Activated B cell treated with CpG ODN at 0.5 μM for 24 hours (primary cell): Measurements from ENCODE around the gene DIS3L2. TPM values are rescaled to one million over a fixed set of nuclear protein-coding genes. Genes with fewer than 3 reads are reported as not detected.
"Not testable (repeated sequence)": the region's sequence is repeated elsewhere in the genome, so short reads cannot be mapped to it uniquely, and the experiment has no call there.

Source experiments
- ATAC-seq: fragments of 200-7000 bp; cut with Tn5 transposase; one replicate; pipeline ENCODE4 v1.10.0; 2021; ENCODE audit warnings: low read depth, mild to moderate bottlenecking, moderate library complexity
- CTCF ChIA-PET: fragments of 350-600 bp; sonication (Branson Sonifier 250); formaldehyde crosslinking; loops from one replicate; lab custom pipeline; 2021; ENCODE audit warnings: antibody characterized with exemption; lab: Charles Lee
- POLR2A ChIA-PET: fragments of 350-600 bp; sonication (Branson Sonifier 250); formaldehyde crosslinking; loops from one replicate; lab custom pipeline; 2021; ENCODE audit warnings: antibody characterized with exemption; lab: Charles Lee
- DNase-seq: peaks from one replicate; pipeline ENCODE4 v3.0.0; 2022
- H3K27ac Mint-ChIP-seq: one replicate; pipeline ENCODE4 v1.8.0; 2020; ENCODE audit warnings: mixed read lengths
- H3K27me3 Mint-ChIP-seq: one replicate; pipeline ENCODE4 v1.8.0; 2021; ENCODE audit warnings: mixed read lengths
- H3K36me3 Mint-ChIP-seq: one replicate; pipeline ENCODE4 v1.8.0; 2021; ENCODE audit warnings: low read depth, mixed read lengths
- H3K4me1 Mint-ChIP-seq: one replicate; pipeline ENCODE4 v1.8.0; 2021; ENCODE audit warnings: mixed read lengths
- H3K4me3 Mint-ChIP-seq: one replicate; pipeline ENCODE4 v1.8.0; 2020; ENCODE audit warnings: mild to moderate bottlenecking, mixed read lengths
- H3K9me3 Mint-ChIP-seq: one replicate; pipeline ENCODE4 v1.8.0; 2020; ENCODE audit warnings: mixed read lengths
- CTCF ChIP-seq: fragments of 200-600 bp; IDR thresholded peaks from one replicate; pipeline ENCODE4 v1.8.0; 2022; ENCODE audit warnings: antibody characterized with exemption, mild to moderate bottlenecking
- intact Hi-C: fragments of 100-400 bp; cut with micrococcal nuclease; formaldehyde crosslinking; loops from one replicate; pipeline ENCODE4 v1.15.1; 2024
- total RNA-seq: library from RNA; stranded (reverse); gene quantifications from 2 replicates; pipeline ENCODE4 v1.2.3, GENCODE V29; 2022

The DIS3L2 gene
- total RNA-seq, 1 donor from 2014 or later: 65.9 TPM

GRCh38 chr2:232377841-232378734 lies 416.6 kb downstream of the DIS3L2 start:
- CTCF ChIA-PET: no interaction called here
- Mint-ChIP-seq H3K27ac (no peak overlapping the region), H3K27me3 (peaks cover 11% of the 10 kb centered on the region), H3K4me1 (no peaks in the 10 kb centered on the region), H3K9me3 (no peaks in the 10 kb centered on the region), H3K4me3 (no peak overlapping the region), H3K36me3 (no peaks in the 10 kb centered on the region)
- DNase-seq: no peak
- ATAC-seq: no peak
- POLR2A ChIA-PET: no interaction called here
- intact Hi-C loops: no loop called here
- TF ChIP-seq CTCF: no peak

- H3K36me3 Mint-ChIP-seq, POLR2A ChIA-PET, H3K27ac Mint-ChIP-seq, ATAC-seq, CTCF ChIA-PET, H3K4me1 Mint-ChIP-seq, H3K4me3 Mint-ChIP-seq, intact Hi-C loops, DNase-seq, H3K9me3 Mint-ChIP-seq: not testable (repeated sequence)
- peaks cover 12% of the 10 kb centered on the region for H3K27me3 Mint-ChIP-seq
Observed at GRCh38 chr2:232378735-232379151, 417.2 kb downstream of the DIS3L2 start, which contains the start of gene ALPP. TSS of gene ALPP (plus strand) at chr2:232378751. CDS start at chr2:232378803, 52 bp downstream.

GRCh38 chr2:232379610-232380590 lies 418.4 kb downstream of the DIS3L2 start:
- H3K9me3 Mint-ChIP-seq, POLR2A ChIA-PET, CTCF ChIA-PET, H3K4me1 Mint-ChIP-seq, ATAC-seq, intact Hi-C loops, DNase-seq, H3K4me3 Mint-ChIP-seq, H3K36me3 Mint-ChIP-seq, H3K27ac Mint-ChIP-seq: not testable (repeated sequence)
- H3K27me3 Mint-ChIP-seq: peaks cover 12% of the 10 kb centered on the region

- H3K36me3 Mint-ChIP-seq, H3K4me3 Mint-ChIP-seq, ATAC-seq, CTCF ChIA-PET, intact Hi-C loops, H3K9me3 Mint-ChIP-seq, DNase-seq, POLR2A ChIA-PET, H3K27ac Mint-ChIP-seq: not testable (repeated sequence)
- H3K4me1 Mint-ChIP-seq: peaks cover 19% of the 10 kb centered on the region
- H3K27me3 Mint-ChIP-seq: peaks cover 21% of the 10 kb centered on the region
Observed at GRCh38 chr2:232381204-232382031, 419.9 kb downstream of the DIS3L2 start.

- CTCF ChIA-PET: no interaction called here
- intact Hi-C loops: no loop called here
- Mint-ChIP-seq H3K9me3 (peaks cover 2% of the 10 kb centered on the region), H3K4me1 (peaks cover 20% of the 10 kb centered on the region), H3K27me3 (peaks cover 23% of the 10 kb centered on the region), H3K4me3 (no peak overlapping the region), H3K27ac (no peak overlapping the region), H3K36me3 (no peaks in the 10 kb centered on the region)
- TF ChIP-seq CTCF: no peak
- ATAC-seq: no peak
- POLR2A ChIA-PET: no interaction called here
- DNase-seq: no peak
Observed at GRCh38 chr2:232382331-232383225, 421.1 kb downstream of the DIS3L2 start.
